ENCODE data around the gene NPPB. TPM values are rescaled to one million over a fixed set of nuclear protein-coding genes. Genes with fewer than 3 reads are reported as not detected.

The NPPB gene
- total and polyA plus RNA-seq, 2 of the 8 experiments (the other 6 are each of a cell fraction or from before 2014, with no cell fraction given): 0.36 to 0.91 TPM

GRCh38 chr1:11869650-11870207 lies 11.0 kb upstream of the NPPB start (continued):
- no peak for TF ChIP-seq CHD7 (IDR thresholded peaks at IDR 0.05; ENCODE audit: insufficient replicate concordance, low read length)
- no peak for TF ChIP-seq CREB1 (IDR thresholded peaks at IDR 0.05)
- TF ChIP-seq TAF1 (IDR thresholded peaks at IDR 0.05; ENCODE audit: low read depth, low read length): no peak
- TF ChIP-seq PHF8 (conservative IDR thresholded peaks at IDR 0.05; ENCODE audit: low read depth, low read length): no peak
- TF ChIP-seq SP4 (IDR thresholded peaks at IDR 0.05; ENCODE audit: low read length): no peak
- TF ChIP-seq POU5F1 (IDR thresholded peaks at IDR 0.05; ENCODE audit: low read depth, low read length): no peak
- TF ChIP-seq CEBPB (IDR thresholded peaks at IDR 0.05; ENCODE audit: low read depth, low read length): no peak
- no peak for TF ChIP-seq HDAC2 (IDR thresholded peaks at IDR 0.05; ENCODE audit: borderline replicate concordance in 1 of 2, low read depth in 2 of 2, low read length in 2 of 2)
- no peak for TF ChIP-seq E2F6 (IDR thresholded peaks at IDR 0.05)
- no peak for TF ChIP-seq CBX5 (IDR thresholded peaks at IDR 0.05; ENCODE audit: low read depth, low read length)

Measured in H1 (cell line).